Measurements from ENCODE around the gene SRXN1. TPM values are rescaled to one million over a fixed set of nuclear protein-coding genes. Genes with fewer than 3 reads are reported as not detected.
A peak's percentile ranks its signal among the peaks of the same experiment; 100 is the strongest.

SRXN1 gene
- total and polyA plus RNA-seq, 9 donors = 12.0 to 34.2 (median 25.1) TPM

DNA sequence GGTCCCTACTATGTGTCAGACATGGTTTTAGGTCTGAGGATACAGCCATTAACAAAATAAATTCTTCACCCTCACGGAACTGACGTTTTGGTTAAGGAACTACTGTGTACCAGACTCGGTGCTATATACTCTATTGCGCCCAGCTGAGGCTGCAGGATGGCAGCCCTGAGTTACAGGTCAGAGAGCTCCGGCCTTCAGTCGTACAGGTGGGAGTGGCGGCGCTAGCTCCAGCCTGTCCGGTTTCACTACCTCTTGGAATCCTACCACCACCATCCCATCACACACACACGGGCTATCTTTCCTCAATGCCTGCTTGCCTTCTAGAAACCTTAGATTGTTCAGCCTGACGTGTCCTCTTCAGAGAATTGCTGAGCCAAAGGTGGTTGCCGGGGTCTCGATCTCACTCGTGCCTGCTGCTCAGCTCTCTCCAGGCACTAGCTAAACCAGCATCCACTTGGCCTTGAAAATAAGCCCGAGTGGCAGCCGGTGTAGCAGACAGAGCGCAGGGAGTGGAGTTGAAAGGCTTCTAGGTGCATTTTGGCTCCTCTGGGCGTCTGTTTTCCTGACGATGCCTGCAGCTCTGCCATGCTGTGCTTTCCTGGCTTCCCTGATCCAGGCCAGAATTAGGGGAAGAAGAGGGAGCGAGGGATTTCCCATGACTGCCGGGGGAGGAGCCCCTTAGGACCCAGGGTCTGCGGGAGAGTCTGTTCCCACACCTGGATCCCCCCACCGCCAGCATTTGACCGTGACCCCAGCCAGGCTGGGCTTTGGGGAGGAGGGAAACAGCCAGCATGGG lies 41.8 kb downstream of the SRXN1 start:
- no peak overlapping the region for H3K4me3 ChIP-seq

DNA sequence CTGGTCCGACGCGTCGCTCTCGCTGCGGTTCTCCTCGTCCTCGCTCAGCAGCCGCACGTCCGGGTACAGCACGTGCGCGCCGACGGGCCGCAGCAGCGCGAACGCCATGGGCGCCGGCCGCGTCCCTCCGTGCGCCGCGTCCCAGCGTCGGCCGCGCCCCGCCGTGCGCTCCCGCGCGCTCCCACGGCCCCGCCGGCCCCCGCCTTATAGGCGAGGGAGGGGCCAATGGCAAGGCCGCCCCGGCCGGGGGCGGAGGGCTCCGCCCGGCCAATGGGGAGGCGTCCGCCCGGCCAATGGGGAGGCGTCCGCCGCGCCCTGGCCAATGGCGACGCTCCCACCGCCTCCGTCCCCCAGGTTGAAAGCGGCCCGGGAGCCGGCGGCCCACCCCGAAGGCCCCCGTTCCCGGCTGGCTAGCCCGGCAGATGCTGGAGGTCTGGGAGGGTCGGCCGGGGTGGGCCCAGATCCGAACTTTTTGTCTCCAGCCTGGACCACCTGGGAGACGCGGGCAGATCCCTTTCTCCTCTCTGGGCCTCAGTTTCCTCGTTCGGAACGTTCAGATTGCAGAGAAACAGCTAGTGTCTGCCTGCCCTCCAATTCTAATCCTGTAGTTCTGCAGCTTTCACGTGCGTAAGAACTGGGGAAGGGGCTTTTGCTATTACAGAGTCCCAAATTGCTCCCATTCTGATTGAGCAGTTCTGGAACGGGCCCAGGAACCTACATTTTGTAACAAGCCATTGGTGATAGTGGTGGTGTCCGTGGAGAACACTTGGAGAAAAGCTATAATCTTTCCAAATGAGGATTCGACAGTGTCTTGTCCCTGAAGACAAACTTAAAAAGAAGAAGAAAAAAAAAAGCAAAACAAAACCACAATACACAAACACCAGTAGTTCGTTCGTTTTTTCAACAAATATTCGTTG lies 42.6 kb downstream of the SRXN1 start, which contains the start of gene TCF15:
TCF15 (minus strand) TSS at position 180 of the 917 bp plus-strand sequence; CDS start at position 108, 72 bp downstream.
- Histone ChIP-seq H3K9me3 (no peaks in the 10 kb centered on the region), H3K27ac (no peak within 1 kb of the TSS), H3K4me3 (no peak within 1 kb of the TSS), H3K27me3 (no peaks in the 10 kb centered on the region), H3K4me1 (ENCODE audit: insufficient read depth) (no peaks in the 10 kb centered on the region), H3K36me3 (no peaks in the 10 kb centered on the region)
- TF ChIP-seq POLR2A (IDR thresholded peaks at IDR 0.05) (no peak), EP300 (IDR thresholded peaks at IDR 0.05) (no peak)
- TF ChIP-seq, protein P1, sequence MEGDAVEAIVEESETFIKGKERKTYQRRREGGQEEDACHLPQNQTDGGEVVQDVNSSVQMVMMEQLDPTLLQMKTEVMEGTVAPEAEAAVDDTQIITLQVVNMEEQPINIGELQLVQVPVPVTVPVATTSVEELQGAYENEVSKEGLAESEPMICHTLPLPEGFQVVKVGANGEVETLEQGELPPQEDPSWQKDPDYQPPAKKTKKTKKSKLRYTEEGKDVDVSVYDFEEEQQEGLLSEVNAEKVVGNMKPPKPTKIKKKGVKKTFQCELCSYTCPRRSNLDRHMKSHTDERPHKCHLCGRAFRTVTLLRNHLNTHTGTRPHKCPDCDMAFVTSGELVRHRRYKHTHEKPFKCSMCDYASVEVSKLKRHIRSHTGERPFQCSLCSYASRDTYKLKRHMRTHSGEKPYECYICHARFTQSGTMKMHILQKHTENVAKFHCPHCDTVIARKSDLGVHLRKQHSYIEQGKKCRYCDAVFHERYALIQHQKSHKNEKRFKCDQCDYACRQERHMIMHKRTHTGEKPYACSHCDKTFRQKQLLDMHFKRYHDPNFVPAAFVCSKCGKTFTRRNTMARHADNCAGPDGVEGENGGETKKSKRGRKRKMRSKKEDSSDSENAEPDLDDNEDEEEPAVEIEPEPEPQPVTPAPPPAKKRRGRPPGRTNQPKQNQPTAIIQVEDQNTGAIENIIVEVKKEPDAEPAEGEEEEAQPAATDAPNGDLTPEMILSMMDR (IDR thresholded peaks at IDR 0.05) = no peak
- peak in 2 of 5 donors; percentile 28 to 46 for DNase-seq
- 3 to 13% (median 3%) methylated on average over 25 to 84 of the region's 84 CpGs for WGBS, 3 donors
- intact Hi-C loops (cut with DNase I) = no loop called here

More for the DNA sequence above, 41.8 kb downstream of the SRXN1 start:
- Histone ChIP-seq H3K27me3 (no peaks in the 10 kb centered on the region), H3K9me3 (no peaks in the 10 kb centered on the region), H3K27ac (no peak overlapping the region), H3K4me1 (ENCODE audit: insufficient read depth) (no peaks in the 10 kb centered on the region), H3K36me3 (no peaks in the 10 kb centered on the region)
- DNase-seq = no peak
- 13 to 23% (median 14%) methylated on average over 24 of the region's 24 CpGs for WGBS, 3 donors
- intact Hi-C loops (cut with DNase I) = no loop called here
- TF ChIP-seq EP300 (IDR thresholded peaks at IDR 0.05) = no peak
- TF ChIP-seq, protein P1 (IDR thresholded peaks at IDR 0.05) = no peak
- no peak for TF ChIP-seq POLR2A (IDR thresholded peaks at IDR 0.05)

DNA sequence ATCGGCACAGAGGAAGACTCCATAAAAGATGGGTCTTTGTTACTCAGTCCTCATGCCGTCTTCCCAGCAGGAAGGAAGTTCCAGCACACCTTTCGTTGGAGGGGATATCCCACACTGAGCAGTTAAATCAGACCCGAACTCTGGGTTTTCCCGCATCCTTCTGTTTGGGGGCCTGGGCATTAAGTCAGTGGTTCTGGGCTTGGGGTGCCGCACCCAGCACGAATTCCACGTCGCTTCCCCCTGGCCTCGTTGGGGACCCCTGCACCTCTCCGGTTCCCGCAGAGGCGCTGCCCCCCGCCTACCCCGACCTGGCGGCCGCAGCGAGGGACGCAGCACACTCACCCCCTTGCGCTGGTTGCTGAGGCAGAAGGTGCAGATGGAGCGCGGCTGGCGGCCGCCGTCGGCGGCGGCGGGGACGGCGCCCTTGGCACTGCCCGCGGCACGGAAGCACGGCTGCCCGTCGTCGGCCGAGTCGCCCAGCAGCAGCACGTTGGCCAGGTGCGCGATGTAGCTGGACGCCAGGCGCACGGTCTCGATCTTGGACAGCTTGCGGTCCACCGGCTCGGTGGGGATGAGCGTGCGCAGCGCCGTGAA lies 43.5 kb downstream of the SRXN1 start:
- whole genome bisulfite sequencing, 3 donors = 8 to 16% (median 9%) methylated on average over 20 to 53 of the region's 54 CpGs
- Histone ChIP-seq H3K9me3 (no peaks in the 10 kb centered on the region), H3K4me1 (ENCODE audit: insufficient read depth) (no peaks in the 10 kb centered on the region), H3K4me3 (no peak overlapping the region), H3K27me3 (no peaks in the 10 kb centered on the region), H3K36me3 (no peaks in the 10 kb centered on the region), H3K27ac (no peak overlapping the region)
- DNase-seq = no peak
- intact Hi-C loops (cut with DNase I) = loop anchor here in 1 of 4 donors (5.0 kb wide), 1 partner anchor 133 kb away; no protein-coding TSS in a partner anchor
- TF ChIP-seq, protein P1 (IDR thresholded peaks at IDR 0.05) = no peak
- TF ChIP-seq EP300 (IDR thresholded peaks at IDR 0.05) = no peak
- TF ChIP-seq POLR2A (IDR thresholded peaks at IDR 0.05) = no peak

GRCh38 chr20:608970-609369 lies 44.0 kb downstream of the SRXN1 start:
- TF ChIP-seq, protein P1 (IDR thresholded peaks at IDR 0.05) = no peak
- no peaks in the 10 kb centered on the region for H3K9me3 ChIP-seq
- no peak overlapping the region for H3K4me3 ChIP-seq

More at GRCh38 chr20:608970-609369, 44.0 kb downstream of the SRXN1 start:
- Histone ChIP-seq H3K27ac (no peak overlapping the region), H3K4me1 (ENCODE audit: insufficient read depth) (no peaks in the 10 kb centered on the region), H3K27me3 (no peaks in the 10 kb centered on the region), H3K36me3 (no peaks in the 10 kb centered on the region)
- 81 to 87% (median 84%) methylated on average over 8 of the region's 8 CpGs for WGBS, 3 donors
- intact Hi-C loops (cut with DNase I) = loop anchor here in 1 of 4 donors (5.0 kb wide), 1 partner anchor 133 kb away; no protein-coding TSS in a partner anchor
- DNase-seq = no peak
